GM06990 (cell line): ENCODE results near the gene APPL2.

Source experiments
- DNase-seq: peaks from one replicate; pipeline ENCODE4 v3.0.0-alpha.2; 2011; ENCODE audit not compliant: insufficient read length; ENCODE audit errors: extremely low read depth
- H3K27me3 ChIP-seq: replicated peaks from 2 replicates; pipeline ENCODE4 v1.6.0; 2011; ENCODE audit warnings: low read length; ENCODE audit not compliant: control insufficient read depth, insufficient read depth
- H3K36me3 ChIP-seq: 2 replicates; pipeline ENCODE4 v1.5.1; 2011; ENCODE audit warnings: low read length; ENCODE audit not compliant: control insufficient read depth, insufficient read depth
- H3K4me3 ChIP-seq: replicated peaks from 2 replicates; pipeline ENCODE4 v1.5.1; 2011; ENCODE audit warnings: low read depth, mild to moderate bottlenecking, control low read depth, low read length
- CTCF ChIP-seq: IDR thresholded peaks from 2 replicates; pipeline ENCODE4 v1.5.1; 2011; ENCODE audit warnings: low read length, control low read depth, mild to moderate bottlenecking, inconsistent platforms; ENCODE audit not compliant: insufficient read depth, poor library complexity, severe bottlenecking

Gene APPL2

GRCh38 chr12:105229371-105229770 lies 6.6 kb downstream of the APPL2 start:
- Histone ChIP-seq H3K36me3 (peaks cover 2% of the 10 kb centered on the region), H3K27me3 (no peaks in the 10 kb centered on the region), H3K4me3 (no peak overlapping the region)
- no peak for DNase-seq
- no peak for TF ChIP-seq CTCF

GRCh38 chr12:105228966-105229365 lies 7.0 kb downstream of the APPL2 start:
- no peak for DNase-seq

GRCh38 chr12:105228494-105228893 lies 7.5 kb downstream of the APPL2 start:
- Histone ChIP-seq H3K4me3 (no peak overlapping the region), H3K27me3 (no peaks in the 10 kb centered on the region), H3K36me3 (peaks cover 2% of the 10 kb centered on the region)
- no peak for DNase-seq
- TF ChIP-seq CTCF = no peak

More at GRCh38 chr12:105228966-105229365, 7.0 kb downstream of the APPL2 start:
- H3K4me3 ChIP-seq = no peak overlapping the region
- H3K36me3 ChIP-seq = peaks cover 2% of the 10 kb centered on the region
- H3K27me3 ChIP-seq = no peaks in the 10 kb centered on the region
- TF ChIP-seq CTCF = no peak

GRCh38 chr12:105227879-105228278 lies 8.1 kb downstream of the APPL2 start:
- H3K36me3 ChIP-seq = peaks cover 2% of the 10 kb centered on the region
- no peaks in the 10 kb centered on the region for H3K27me3 ChIP-seq
- no peak for TF ChIP-seq CTCF
- no peak overlapping the region for H3K4me3 ChIP-seq
- DNase-seq = no peak

- H3K36me3 ChIP-seq = no peaks in the 10 kb centered on the region; the same call in none of the 2 replicates
- DNase-seq = no peak
- no peak overlapping the region for H3K4me3 ChIP-seq
- no peak for TF ChIP-seq CTCF
- H3K27me3 ChIP-seq = no peaks in the 10 kb centered on the region
Measured at GRCh38 chr12:105226219-105226618, 9.8 kb downstream of the APPL2 start.

- DNase-seq = no peak
- no peaks in the 10 kb centered on the region; the same call in none of the 2 replicates for H3K36me3 ChIP-seq
- H3K27me3 ChIP-seq = no peaks in the 10 kb centered on the region
- TF ChIP-seq CTCF = no peak
- no peak overlapping the region for H3K4me3 ChIP-seq
Measured at GRCh38 chr12:105225505-105226015, 10.4 kb downstream of the APPL2 start.
